ENCODE data around the gene DPF3. TPM values are rescaled to one million over a fixed set of nuclear protein-coding genes. Genes with fewer than 3 reads are reported as not detected.

The DPF3 gene
- total RNA-seq, 4 donors from 2014 or later: 0.19 to 3.8 (median 0.58) TPM

- DNase-seq (ENCODE audit: low spot score): no peak
- no peak for TF ChIP-seq CTCF (IDR thresholded peaks at IDR 0.05)
- no peak for ATAC-seq (ENCODE audit: low FRiP score)
Observed at GRCh38 chr14:72894623-72895378, 900 bp upstream of the DPF3 start.

- DNase-seq (ENCODE audit: low spot score): no peak
- no peak for TF ChIP-seq CTCF (IDR thresholded peaks at IDR 0.05)
- no peak for ATAC-seq (ENCODE audit: low FRiP score)
Observed at GRCh38 chr14:72894323-72894622, 372 bp upstream of the DPF3 start.

- DNase-seq (ENCODE audit: low spot score) (no peak), ATAC-seq (ENCODE audit: low FRiP score) (peak; percentile 43)
- no peak for TF ChIP-seq CTCF (IDR thresholded peaks at IDR 0.05)
Observed at GRCh38 chr14:72892879-72893635, 844 bp downstream of the DPF3 start.

GRCh38 chr14:72892103-72892878 is 1.6 kb downstream of the DPF3 start:
- DNase-seq (ENCODE audit: low spot score): no peak
- TF ChIP-seq CTCF (IDR thresholded peaks at IDR 0.05): no peak
- no peak for ATAC-seq (ENCODE audit: low FRiP score)

- no peak for ATAC-seq (ENCODE audit: low FRiP score)
- TF ChIP-seq CTCF (IDR thresholded peaks at IDR 0.05): no peak
- DNase-seq (ENCODE audit: low spot score): no peak
Observed at GRCh38 chr14:72891666-72892102, 2.2 kb downstream of the DPF3 start.

- no peak for DNase-seq (ENCODE audit: low spot score)
- ATAC-seq (ENCODE audit: low FRiP score): no peak
- no peak for TF ChIP-seq CTCF (IDR thresholded peaks at IDR 0.05)
Observed at GRCh38 chr14:72889366-72889765, 4.5 kb downstream of the DPF3 start.
